Measurements from ENCODE around the gene CHRNA7. TPM values are rescaled to one million over a fixed set of nuclear protein-coding genes. Genes with fewer than 3 reads are reported as not detected.

The CHRNA7 gene
- 2.0 TPM for total RNA-seq

DNA sequence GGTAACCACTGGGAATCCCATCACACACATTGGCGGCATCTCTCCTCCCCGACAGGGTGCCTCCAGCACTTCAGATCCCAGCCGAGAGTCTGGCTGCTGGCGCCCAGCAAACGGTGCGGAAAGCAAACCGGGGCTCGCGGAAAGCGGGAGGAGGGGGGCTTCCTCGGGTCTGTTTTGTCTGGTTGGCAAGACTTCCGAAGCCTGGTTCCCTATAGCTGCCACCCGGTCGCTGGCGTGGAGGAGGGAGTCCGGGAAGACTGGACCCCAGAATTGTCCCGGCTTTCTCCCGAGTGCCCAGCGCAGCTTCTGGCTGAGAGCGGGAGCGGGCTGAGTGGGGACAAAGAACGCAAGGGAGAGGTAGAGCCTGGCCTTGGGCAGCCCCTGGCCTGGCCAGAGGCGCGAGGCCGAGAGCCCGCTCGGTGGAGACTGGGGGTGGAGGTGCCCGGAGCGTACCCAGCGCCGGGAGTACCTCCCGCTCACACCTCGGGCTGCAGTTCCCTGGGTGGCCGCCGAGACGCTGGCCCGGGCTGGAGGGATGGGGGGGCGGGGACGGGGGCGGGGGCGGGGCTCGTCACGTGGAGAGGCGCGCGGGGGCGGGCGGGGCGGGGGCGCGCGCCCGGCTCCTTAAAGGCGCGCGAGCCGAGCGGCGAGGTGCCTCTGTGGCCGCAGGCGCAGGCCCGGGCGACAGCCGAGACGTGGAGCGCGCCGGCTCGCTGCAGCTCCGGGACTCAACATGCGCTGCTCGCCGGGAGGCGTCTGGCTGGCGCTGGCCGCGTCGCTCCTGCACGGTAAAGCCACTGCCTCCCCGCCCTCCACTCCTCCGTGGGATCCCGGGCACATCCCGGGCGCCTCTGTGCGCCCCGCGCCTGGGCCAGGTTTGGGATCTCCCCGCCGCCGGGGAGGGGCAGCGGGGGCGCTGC lies at the start of gene CHRNA7:
Gene CHRNA7 (plus strand): TSS at position 654 of the 920 bp plus-strand sequence. CDS start 80 bp downstream, at position 734.
- H3K4me1 ChIP-seq (ENCODE audit: insufficient read depth, low read length), result peaks cover 6% of the 10 kb centered on the region
- H3K4me3 ChIP-seq (ENCODE audit: low read length), result no peak within 1 kb of the TSS
- peaks cover 55% of the 10 kb centered on the region for H3K27me3 ChIP-seq (ENCODE audit: insufficient read depth, low read length)
- H3K9me3 ChIP-seq (ENCODE audit: low read depth, low read length), result no peaks in the 10 kb centered on the region

DNA sequence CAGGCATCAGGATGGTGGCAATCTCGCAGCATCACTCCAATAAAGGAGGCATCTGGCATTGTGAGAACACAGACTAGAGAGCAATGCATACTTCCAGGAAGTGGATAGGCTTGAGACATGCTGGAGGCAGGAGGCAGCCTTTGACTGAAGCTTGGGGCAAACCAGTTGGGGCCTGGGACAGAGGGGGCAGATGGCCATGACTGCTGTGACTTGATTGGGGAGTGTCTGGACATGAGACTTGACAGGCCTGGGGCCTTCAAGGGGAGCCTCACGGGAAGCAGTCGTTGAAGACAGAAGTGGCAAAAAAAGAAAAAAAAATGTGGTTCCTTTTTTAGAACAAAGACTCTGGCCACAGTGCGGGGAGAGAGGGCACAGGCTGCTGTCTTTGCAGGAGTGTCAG lies 44.7 kb upstream of the CHRNA7 start:
- no peak overlapping the region for H3K4me3 ChIP-seq (ENCODE audit: low read length)
- H3K9me3 ChIP-seq (ENCODE audit: low read depth, low read length), result no peaks in the 10 kb centered on the region
- H3K4me1 ChIP-seq (ENCODE audit: insufficient read depth, low read length), result no peaks in the 10 kb centered on the region
- no peaks in the 10 kb centered on the region for H3K27me3 ChIP-seq (ENCODE audit: insufficient read depth, low read length)

DNA sequence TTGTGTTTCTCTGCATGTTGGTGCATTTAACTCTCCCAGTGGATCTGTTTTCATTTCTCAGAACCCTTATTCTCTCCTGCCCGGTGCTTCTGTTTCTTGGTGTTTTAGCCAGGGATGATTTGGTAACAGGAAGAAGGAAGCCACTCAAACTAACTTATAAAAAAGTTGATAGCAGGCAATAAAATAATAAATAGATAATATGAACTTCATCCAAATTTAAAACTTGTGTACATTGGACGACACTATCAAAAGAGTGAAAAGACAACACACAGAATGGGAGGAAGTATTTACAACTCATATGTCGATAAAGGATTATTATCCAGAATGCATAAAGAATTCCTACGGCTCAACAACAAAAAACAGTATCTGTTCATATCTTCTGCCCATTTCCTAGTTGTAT lies 37.3 kb upstream of the CHRNA7 start:
- H3K9me3 ChIP-seq (ENCODE audit: low read depth, low read length), result no peaks in the 10 kb centered on the region
- H3K27me3 ChIP-seq (ENCODE audit: insufficient read depth, low read length), result no peaks in the 10 kb centered on the region
- no peaks in the 10 kb centered on the region for H3K4me1 ChIP-seq (ENCODE audit: insufficient read depth, low read length)
- no peak overlapping the region for H3K4me3 ChIP-seq (ENCODE audit: low read length)

GRCh38 chr15:31997711-31998110 lies 32.6 kb upstream of the CHRNA7 start:
- H3K4me3 ChIP-seq (ENCODE audit: low read length), result no peak overlapping the region
- no peaks in the 10 kb centered on the region for H3K27me3 ChIP-seq (ENCODE audit: insufficient read depth, low read length)
- no peaks in the 10 kb centered on the region for H3K9me3 ChIP-seq (ENCODE audit: low read depth, low read length)
- no peaks in the 10 kb centered on the region for H3K4me1 ChIP-seq (ENCODE audit: insufficient read depth, low read length)

DNA sequence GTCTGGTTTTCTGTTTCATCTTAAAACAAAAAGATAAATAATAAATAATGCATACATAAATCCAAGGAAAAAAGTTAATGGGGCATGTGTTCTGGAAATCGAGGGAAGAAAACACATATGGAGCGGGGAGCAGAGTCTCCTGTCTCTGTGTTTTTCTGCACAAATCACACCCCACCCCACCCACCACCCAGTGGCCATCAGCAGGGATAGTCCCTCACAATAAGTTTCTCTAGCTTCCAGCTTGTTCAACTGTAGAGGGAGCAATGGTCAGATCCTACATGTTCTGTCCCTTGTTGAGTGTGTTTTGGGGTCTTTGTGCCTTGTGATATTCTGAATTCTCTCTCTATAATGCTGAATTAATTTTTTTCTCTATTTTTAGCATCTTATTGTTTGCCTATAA lies 26.8 kb upstream of the CHRNA7 start:
- no peaks in the 10 kb centered on the region for H3K4me1 ChIP-seq (ENCODE audit: insufficient read depth, low read length)
- no peaks in the 10 kb centered on the region for H3K27me3 ChIP-seq (ENCODE audit: insufficient read depth, low read length)
- no peak overlapping the region for H3K4me3 ChIP-seq (ENCODE audit: low read length)
- H3K9me3 ChIP-seq (ENCODE audit: low read depth, low read length), result no peaks in the 10 kb centered on the region

DNA sequence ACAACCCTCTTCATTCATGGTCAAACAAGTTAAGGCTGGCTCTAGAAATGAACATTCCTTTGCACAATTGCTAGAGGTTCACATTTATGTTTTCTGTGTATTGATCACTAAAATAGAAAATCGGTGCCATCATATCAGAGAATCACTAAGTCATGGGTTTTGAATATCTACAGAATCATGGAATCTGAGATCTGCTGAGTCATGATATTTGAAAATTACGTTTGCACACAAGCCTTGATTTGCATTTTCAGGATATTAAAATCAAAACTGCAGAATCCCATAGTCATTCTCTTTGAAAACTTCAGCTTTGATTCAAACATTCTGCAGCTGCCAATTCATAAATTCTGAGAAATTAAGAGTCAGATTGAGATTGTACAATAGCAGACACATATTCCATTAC lies 26.1 kb upstream of the CHRNA7 start:
- H3K4me1 ChIP-seq (ENCODE audit: insufficient read depth, low read length), result no peaks in the 10 kb centered on the region
- no peak overlapping the region for H3K4me3 ChIP-seq (ENCODE audit: low read length)
- no peaks in the 10 kb centered on the region for H3K27me3 ChIP-seq (ENCODE audit: insufficient read depth, low read length)
- H3K9me3 ChIP-seq (ENCODE audit: low read depth, low read length), result no peaks in the 10 kb centered on the region

DNA sequence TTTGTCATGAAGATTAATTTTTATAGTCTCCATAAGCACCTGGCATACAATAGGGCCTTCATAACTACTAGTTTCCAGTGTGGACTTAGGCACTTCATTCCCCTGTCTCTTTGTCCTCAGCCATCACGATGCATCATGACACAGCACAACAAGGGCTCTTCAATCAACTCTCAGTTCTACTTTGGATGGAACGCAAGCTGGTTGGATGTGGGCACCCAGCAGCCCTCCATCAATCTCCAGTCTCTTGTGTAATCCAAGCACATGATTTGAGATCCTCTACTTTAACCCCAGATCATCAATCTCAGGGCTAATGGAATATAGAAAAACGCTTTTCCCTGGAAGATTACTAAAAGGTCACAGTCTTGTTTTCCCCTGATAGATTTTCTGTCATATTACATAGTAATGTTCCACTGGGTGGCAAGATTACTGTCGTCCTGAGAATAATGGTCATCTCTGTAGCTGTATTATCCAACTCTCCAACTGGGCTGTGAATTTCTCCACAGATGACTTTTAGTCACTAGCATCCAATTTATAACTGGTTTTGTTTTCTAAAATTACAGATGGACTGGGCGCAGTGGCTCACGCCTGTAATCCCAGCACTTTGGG lies 22.9 kb upstream of the CHRNA7 start:
- H3K9me3 ChIP-seq (ENCODE audit: low read depth, low read length), result no peaks in the 10 kb centered on the region
- no peaks in the 10 kb centered on the region for H3K27me3 ChIP-seq (ENCODE audit: insufficient read depth, low read length)
- no peaks in the 10 kb centered on the region for H3K4me1 ChIP-seq (ENCODE audit: insufficient read depth, low read length)
- no peak overlapping the region for H3K4me3 ChIP-seq (ENCODE audit: low read length)

GRCh38 chr15:32014953-32015352 lies 15.4 kb upstream of the CHRNA7 start:
- H3K9me3 ChIP-seq (ENCODE audit: low read depth, low read length), result no peaks in the 10 kb centered on the region

GRCh38 chr15:32020156-32020555 lies 10.2 kb upstream of the CHRNA7 start:
- peaks cover 6% of the 10 kb centered on the region for H3K27me3 ChIP-seq (ENCODE audit: insufficient read depth, low read length)

More at GRCh38 chr15:32014953-32015352, 15.4 kb upstream of the CHRNA7 start:
- Histone ChIP-seq H3K27me3 (ENCODE audit: insufficient read depth, low read length) (peaks cover 3% of the 10 kb centered on the region), H3K4me3 (ENCODE audit: low read length) (no peak overlapping the region), H3K4me1 (ENCODE audit: insufficient read depth, low read length) (no peaks in the 10 kb centered on the region)

GRCh38 chr15:32028921-32029320 lies 1.4 kb upstream of the CHRNA7 start:
- Histone ChIP-seq H3K9me3 (ENCODE audit: low read depth, low read length) (no peaks in the 10 kb centered on the region), H3K4me1 (ENCODE audit: insufficient read depth, low read length) (peaks cover 6% of the 10 kb centered on the region), H3K27me3 (ENCODE audit: insufficient read depth, low read length) (peaks cover 52% of the 10 kb centered on the region)

More at GRCh38 chr15:32020156-32020555, 10.2 kb upstream of the CHRNA7 start:
- no peak overlapping the region for H3K4me3 ChIP-seq (ENCODE audit: low read length)
- H3K4me1 ChIP-seq (ENCODE audit: insufficient read depth, low read length), result no peaks in the 10 kb centered on the region
- H3K9me3 ChIP-seq (ENCODE audit: low read depth, low read length), result no peaks in the 10 kb centered on the region

DNA sequence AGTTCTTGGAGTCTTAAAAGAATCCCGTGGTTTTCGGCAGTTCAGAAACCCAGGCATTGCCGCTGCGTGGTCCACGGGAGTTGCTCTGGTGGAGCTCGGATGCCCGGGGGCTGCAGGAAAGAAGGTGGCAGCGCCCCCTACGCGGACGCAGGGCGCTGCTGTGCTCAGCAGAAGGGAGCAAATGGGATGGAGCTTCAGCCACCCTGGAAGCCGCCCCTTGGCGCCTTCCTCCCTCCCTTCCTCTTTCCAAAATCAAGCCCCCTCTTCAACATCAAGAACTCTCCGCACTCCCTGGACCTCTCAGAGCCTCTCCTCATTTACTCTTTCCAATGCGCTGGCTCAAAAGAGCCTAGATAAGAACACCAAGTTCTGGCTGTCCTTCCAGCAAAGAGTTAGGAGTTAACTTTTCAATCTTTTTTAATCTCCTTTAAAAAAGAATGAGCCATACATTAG lies 880 bp upstream of the CHRNA7 start:
- H3K9me3 ChIP-seq (ENCODE audit: low read depth, low read length), result no peaks in the 10 kb centered on the region
- H3K4me1 ChIP-seq (ENCODE audit: insufficient read depth, low read length), result peaks cover 6% of the 10 kb centered on the region
- H3K27me3 ChIP-seq (ENCODE audit: insufficient read depth, low read length), result peaks cover 55% of the 10 kb centered on the region

More at GRCh38 chr15:32028921-32029320, 1.4 kb upstream of the CHRNA7 start:
- H3K4me3 ChIP-seq (ENCODE audit: low read length), result no peak overlapping the region

GRCh38 chr15:32030795-32031194 lies 480 bp downstream of the CHRNA7 start:
- Histone ChIP-seq H3K9me3 (ENCODE audit: low read depth, low read length) (no peaks in the 10 kb centered on the region), H3K4me1 (ENCODE audit: insufficient read depth, low read length) (peaks cover 6% of the 10 kb centered on the region), H3K4me3 (ENCODE audit: low read length) (no peak overlapping the region), H3K27me3 (ENCODE audit: insufficient read depth, low read length) (peaks cover 56% of the 10 kb centered on the region)

More for the DNA sequence above, 880 bp upstream of the CHRNA7 start:
- H3K4me3 ChIP-seq (ENCODE audit: low read length), result no peak overlapping the region

DNA sequence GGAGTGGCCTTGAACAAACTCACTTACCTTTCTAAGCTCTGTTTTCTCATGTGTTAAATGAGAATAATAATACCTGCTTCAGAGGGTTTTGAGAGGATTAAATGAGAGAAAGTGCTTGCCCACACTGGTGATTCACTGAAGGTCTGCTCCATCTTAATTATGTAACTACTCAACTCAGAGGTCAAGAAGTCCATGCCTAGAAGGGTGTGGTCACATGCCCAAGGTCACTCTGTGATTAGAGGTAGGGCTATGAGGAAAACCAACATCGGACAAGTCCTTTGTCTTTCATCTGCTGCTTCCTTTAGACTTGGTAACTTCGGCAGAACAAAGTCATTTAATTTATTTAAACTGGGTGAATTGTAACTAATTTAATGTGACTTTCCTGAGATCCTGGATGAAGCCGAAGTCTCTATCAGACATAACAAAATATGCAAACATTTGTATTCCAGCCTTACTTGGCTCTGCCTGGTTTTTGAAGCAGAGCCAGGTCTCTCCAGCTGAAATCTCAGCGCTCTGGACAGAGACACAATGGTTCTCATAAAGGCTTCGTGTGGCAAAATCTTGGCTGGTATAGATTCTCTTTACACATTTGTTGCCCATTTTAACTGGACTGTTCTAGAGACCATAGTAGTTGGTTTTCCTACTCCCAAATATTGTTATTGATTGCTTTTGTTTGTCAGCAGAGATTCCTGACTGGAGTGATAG lies 3.0 kb downstream of the CHRNA7 start:
- Histone ChIP-seq H3K4me1 (ENCODE audit: insufficient read depth, low read length) (peaks cover 6% of the 10 kb centered on the region), H3K27me3 (ENCODE audit: insufficient read depth, low read length) (peaks cover 50% of the 10 kb centered on the region), H3K9me3 (ENCODE audit: low read depth, low read length) (no peaks in the 10 kb centered on the region), H3K4me3 (ENCODE audit: low read length) (no peak overlapping the region)

- Histone ChIP-seq H3K4me1 (ENCODE audit: insufficient read depth, low read length) (peaks cover 6% of the 10 kb centered on the region), H3K4me3 (ENCODE audit: low read length) (no peak overlapping the region), H3K27me3 (ENCODE audit: insufficient read depth, low read length) (peaks cover 43% of the 10 kb centered on the region), H3K9me3 (ENCODE audit: low read depth, low read length) (no peaks in the 10 kb centered on the region)
These were observed 3.8 kb downstream of the CHRNA7 start for GRCh38 chr15:32034106-32034505.

- Histone ChIP-seq H3K4me1 (ENCODE audit: insufficient read depth, low read length) (no peaks in the 10 kb centered on the region), H3K9me3 (ENCODE audit: low read depth, low read length) (no peaks in the 10 kb centered on the region), H3K27me3 (ENCODE audit: insufficient read depth, low read length) (peaks cover 35% of the 10 kb centered on the region), H3K4me3 (ENCODE audit: low read length) (no peak overlapping the region)
These were observed 5.0 kb downstream of the CHRNA7 start for GRCh38 chr15:32035285-32035684.
